Measurements from ENCODE around the gene STK32C. TPM values are rescaled to one million over a fixed set of nuclear protein-coding genes. Genes with fewer than 3 reads are reported as not detected.
A peak's percentile ranks its signal among the peaks of the same experiment; 100 is the strongest.

Gene STK32C
- total and polyA plus RNA-seq, 10 of the 15 experiments (the other 5 are each of a cell fraction or from before 2014, with no cell fraction given), result 1.5 to 18.1 (median 6.4) TPM

DNA sequence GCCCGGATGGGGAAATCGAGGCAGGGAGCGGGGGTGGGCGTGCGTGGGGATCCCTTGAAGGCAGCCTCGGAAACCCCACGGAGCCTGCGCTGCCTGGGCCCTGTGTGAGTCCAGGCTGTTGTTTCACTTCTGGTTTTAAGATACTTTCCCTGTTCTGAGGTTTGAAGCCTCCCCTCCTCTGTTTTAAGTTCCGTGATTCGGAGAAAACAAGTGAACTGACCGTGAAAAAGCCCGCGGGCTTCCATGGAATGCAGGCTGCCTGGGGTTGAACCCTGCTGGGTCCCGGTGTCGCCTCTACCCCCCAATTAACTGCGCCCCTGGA lies 24.6 kb upstream of the STK32C start (continued):
- TF ChIP-seq, protein P1, sequence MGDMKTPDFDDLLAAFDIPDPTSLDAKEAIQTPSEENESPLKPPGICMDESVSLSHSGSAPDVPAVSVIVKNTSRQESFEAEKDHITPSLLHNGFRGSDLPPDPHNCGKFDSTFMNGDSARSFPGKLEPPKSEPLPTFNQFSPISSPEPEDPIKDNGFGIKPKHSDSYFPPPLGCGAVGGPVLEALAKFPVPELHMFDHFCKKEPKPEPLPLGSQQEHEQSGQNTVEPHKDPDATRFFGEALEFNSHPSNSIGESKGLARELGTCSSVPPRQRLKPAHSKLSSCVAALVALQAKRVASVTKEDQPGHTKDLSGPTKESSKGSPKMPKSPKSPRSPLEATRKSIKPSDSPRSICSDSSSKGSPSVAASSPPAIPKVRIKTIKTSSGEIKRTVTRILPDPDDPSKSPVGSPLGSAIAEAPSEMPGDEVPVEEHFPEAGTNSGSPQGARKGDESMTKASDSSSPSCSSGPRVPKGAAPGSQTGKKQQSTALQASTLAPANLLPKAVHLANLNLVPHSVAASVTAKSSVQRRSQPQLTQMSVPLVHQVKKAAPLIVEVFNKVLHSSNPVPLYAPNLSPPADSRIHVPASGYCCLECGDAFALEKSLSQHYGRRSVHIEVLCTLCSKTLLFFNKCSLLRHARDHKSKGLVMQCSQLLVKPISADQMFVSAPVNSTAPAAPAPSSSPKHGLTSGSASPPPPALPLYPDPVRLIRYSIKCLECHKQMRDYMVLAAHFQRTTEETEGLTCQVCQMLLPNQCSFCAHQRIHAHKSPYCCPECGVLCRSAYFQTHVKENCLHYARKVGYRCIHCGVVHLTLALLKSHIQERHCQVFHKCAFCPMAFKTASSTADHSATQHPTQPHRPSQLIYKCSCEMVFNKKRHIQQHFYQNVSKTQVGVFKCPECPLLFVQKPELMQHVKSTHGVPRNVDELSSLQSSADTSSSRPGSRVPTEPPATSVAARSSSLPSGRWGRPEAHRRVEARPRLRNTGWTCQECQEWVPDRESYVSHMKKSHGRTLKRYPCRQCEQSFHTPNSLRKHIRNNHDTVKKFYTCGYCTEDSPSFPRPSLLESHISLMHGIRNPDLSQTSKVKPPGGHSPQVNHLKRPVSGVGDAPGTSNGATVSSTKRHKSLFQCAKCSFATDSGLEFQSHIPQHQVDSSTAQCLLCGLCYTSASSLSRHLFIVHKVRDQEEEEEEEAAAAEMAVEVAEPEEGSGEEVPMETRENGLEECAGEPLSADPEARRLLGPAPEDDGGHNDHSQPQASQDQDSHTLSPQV (IDR thresholded peaks at IDR 0.05), result no peak
- TF ChIP-seq TCF12 (IDR thresholded peaks at IDR 0.05; ENCODE audit: low read depth, low read length), result 0 out of 2 replicates have a peak, but pooled peaks have one; percentile 15
- TF ChIP-seq ZNF207 (IDR thresholded peaks at IDR 0.05; ENCODE audit: borderline replicate concordance), result no peak; the same call in 1 of the 2 replicates
- TF ChIP-seq MTA3 (IDR thresholded peaks at IDR 0.05; ENCODE audit: borderline replicate concordance, low read length), result no peak
- TF ChIP-seq, protein P2, sequence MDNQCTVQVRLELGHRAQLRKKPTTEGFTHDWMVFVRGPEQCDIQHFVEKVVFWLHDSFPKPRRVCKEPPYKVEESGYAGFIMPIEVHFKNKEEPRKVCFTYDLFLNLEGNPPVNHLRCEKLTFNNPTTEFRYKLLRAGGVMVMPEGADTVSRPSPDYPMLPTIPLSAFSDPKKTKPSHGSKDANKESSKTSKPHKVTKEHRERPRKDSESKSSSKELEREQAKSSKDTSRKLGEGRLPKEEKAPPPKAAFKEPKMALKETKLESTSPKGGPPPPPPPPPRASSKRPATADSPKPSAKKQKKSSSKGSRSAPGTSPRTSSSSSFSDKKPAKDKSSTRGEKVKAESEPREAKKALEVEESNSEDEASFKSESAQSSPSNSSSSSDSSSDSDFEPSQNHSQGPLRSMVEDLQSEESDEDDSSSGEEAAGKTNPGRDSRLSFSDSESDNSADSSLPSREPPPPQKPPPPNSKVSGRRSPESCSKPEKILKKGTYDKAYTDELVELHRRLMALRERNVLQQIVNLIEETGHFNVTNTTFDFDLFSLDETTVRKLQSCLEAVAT (IDR thresholded peaks at IDR 0.05), result no peak
- TF ChIP-seq ASH2L (IDR thresholded peaks at IDR 0.05; ENCODE audit: borderline replicate concordance, low read depth), result no peak
- no peak; the same call in 1 of the 2 replicates for TF ChIP-seq GATAD2B (conservative IDR thresholded peaks at IDR 0.05; ENCODE audit: low read depth)
- no peak for TF ChIP-seq IRF4 (IDR thresholded peaks at IDR 0.05; ENCODE audit: low read depth, low read length)
- TF ChIP-seq, protein P3, sequence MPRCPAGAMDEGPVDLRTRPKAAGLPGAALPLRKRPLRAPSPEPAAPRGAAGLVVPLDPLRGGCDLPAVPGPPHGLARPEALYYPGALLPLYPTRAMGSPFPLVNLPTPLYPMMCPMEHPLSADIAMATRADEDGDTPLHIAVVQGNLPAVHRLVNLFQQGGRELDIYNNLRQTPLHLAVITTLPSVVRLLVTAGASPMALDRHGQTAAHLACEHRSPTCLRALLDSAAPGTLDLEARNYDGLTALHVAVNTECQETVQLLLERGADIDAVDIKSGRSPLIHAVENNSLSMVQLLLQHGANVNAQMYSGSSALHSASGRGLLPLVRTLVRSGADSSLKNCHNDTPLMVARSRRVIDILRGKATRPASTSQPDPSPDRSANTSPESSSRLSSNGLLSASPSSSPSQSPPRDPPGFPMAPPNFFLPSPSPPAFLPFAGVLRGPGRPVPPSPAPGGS (IDR thresholded peaks at IDR 0.05; ENCODE audit: borderline replicate concordance, insufficient read depth, low read depth, low read length, poor library complexity, severe bottlenecking), result no peak
- TF ChIP-seq, protein P4, sequence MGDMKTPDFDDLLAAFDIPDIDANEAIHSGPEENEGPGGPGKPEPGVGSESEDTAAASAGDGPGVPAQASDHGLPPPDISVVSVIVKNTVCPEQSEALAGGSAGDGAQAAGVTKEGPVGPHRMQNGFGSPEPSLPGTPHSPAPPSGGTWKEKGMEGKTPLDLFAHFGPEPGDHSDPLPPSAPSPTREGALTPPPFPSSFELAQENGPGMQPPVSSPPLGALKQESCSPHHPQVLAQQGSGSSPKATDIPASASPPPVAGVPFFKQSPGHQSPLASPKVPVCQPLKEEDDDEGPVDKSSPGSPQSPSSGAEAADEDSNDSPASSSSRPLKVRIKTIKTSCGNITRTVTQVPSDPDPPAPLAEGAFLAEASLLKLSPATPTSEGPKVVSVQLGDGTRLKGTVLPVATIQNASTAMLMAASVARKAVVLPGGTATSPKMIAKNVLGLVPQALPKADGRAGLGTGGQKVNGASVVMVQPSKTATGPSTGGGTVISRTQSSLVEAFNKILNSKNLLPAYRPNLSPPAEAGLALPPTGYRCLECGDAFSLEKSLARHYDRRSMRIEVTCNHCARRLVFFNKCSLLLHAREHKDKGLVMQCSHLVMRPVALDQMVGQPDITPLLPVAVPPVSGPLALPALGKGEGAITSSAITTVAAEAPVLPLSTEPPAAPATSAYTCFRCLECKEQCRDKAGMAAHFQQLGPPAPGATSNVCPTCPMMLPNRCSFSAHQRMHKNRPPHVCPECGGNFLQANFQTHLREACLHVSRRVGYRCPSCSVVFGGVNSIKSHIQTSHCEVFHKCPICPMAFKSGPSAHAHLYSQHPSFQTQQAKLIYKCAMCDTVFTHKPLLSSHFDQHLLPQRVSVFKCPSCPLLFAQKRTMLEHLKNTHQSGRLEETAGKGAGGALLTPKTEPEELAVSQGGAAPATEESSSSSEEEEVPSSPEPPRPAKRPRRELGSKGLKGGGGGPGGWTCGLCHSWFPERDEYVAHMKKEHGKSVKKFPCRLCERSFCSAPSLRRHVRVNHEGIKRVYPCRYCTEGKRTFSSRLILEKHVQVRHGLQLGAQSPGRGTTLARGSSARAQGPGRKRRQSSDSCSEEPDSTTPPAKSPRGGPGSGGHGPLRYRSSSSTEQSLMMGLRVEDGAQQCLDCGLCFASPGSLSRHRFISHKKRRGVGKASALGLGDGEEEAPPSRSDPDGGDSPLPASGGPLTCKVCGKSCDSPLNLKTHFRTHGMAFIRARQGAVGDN (IDR thresholded peaks at IDR 0.05), result no peak
- TF ChIP-seq SRF (IDR thresholded peaks at IDR 0.05; ENCODE audit: low read depth in 2 of 2, low read length in 2 of 2), result no peak
- TF ChIP-seq, protein P5, sequence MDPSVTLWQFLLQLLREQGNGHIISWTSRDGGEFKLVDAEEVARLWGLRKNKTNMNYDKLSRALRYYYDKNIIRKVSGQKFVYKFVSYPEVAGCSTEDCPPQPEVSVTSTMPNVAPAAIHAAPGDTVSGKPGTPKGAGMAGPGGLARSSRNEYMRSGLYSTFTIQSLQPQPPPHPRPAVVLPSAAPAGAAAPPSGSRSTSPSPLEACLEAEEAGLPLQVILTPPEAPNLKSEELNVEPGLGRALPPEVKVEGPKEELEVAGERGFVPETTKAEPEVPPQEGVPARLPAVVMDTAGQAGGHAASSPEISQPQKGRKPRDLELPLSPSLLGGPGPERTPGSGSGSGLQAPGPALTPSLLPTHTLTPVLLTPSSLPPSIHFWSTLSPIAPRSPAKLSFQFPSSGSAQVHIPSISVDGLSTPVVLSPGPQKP (IDR thresholded peaks at IDR 0.05; ENCODE audit: low read depth, low read length), result no peak
- TF ChIP-seq MTA2 (IDR thresholded peaks at IDR 0.05; ENCODE audit: low read depth), result no peak
- no peak for TF ChIP-seq CREM (IDR thresholded peaks at IDR 0.05; ENCODE audit: low read depth)
- TF ChIP-seq, protein P6, sequence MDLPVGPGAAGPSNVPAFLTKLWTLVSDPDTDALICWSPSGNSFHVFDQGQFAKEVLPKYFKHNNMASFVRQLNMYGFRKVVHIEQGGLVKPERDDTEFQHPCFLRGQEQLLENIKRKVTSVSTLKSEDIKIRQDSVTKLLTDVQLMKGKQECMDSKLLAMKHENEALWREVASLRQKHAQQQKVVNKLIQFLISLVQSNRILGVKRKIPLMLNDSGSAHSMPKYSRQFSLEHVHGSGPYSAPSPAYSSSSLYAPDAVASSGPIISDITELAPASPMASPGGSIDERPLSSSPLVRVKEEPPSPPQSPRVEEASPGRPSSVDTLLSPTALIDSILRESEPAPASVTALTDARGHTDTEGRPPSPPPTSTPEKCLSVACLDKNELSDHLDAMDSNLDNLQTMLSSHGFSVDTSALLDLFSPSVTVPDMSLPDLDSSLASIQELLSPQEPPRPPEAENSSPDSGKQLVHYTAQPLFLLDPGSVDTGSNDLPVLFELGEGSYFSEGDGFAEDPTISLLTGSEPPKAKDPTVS (IDR thresholded peaks at IDR 0.05; ENCODE audit: low read depth, low read length), result no peak
- TF ChIP-seq KAT2A (conservative IDR thresholded peaks at IDR 0.05; ENCODE audit: control insufficient read depth, low read depth, low read length), result no peak
- no peak for TF ChIP-seq BRCA1 (IDR thresholded peaks at IDR 0.05; ENCODE audit: low read depth, low read length)

Measured in GM12878 (cell line).